GM10266 (cell line): Measurements from ENCODE around the gene PFKP.

Experiments
- DNase-seq: peaks from one replicate; pipeline ENCODE4 v3.0.0; 2012; ENCODE audit errors: extremely low spot score
- TF ChIP-seq, protein P1 (sequence below): IDR thresholded peaks from 2 replicates; pipeline ENCODE4 v1.5.1; 2012; ENCODE audit warnings: mild to moderate bottlenecking, low read depth; ENCODE audit not compliant: control insufficient read depth, insufficient read depth; ENCODE audit errors: missing control alignments

The PFKP gene

DNA sequence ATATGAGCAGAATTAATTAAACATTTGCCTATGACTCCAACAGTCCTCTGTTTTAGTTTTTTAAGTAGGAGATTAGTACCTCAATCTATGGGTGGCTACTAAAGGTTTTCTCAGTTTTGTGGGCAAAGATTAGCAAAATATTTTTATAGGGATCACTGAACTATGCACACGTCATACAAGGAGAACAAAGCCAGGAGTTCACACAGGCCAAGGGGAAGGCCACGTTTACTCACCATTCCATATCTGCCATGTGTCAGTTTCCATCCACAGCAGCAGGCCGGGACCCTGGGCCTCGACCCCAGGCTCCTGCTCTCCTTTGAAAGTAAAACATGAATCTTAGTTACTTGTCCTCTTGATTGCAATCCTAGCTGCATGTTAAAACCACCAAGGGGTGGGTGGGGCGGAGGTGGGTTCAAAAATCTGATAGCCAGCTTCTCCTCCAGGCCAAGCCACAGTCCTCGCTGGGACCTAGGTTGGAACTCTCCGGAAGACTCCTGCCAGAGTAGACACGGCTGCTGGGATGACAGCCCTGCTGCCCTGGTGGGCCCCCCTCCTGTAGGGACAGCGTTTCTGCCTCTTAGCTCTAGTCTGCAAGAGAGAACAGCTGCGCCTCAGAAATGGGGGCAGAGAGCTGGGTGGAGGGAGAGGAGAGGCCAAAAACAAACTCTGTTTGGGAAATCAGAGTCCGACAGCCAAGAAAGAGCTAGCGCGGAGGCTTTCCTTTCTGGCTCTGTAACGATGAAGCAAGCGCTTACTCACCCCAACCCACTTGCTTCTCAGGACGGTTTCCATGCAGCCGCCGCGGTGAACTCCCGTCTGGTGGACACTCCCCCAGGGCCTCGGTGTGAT, 69.6 kb downstream of the PFKP start:
- TF ChIP-seq, protein P1, sequence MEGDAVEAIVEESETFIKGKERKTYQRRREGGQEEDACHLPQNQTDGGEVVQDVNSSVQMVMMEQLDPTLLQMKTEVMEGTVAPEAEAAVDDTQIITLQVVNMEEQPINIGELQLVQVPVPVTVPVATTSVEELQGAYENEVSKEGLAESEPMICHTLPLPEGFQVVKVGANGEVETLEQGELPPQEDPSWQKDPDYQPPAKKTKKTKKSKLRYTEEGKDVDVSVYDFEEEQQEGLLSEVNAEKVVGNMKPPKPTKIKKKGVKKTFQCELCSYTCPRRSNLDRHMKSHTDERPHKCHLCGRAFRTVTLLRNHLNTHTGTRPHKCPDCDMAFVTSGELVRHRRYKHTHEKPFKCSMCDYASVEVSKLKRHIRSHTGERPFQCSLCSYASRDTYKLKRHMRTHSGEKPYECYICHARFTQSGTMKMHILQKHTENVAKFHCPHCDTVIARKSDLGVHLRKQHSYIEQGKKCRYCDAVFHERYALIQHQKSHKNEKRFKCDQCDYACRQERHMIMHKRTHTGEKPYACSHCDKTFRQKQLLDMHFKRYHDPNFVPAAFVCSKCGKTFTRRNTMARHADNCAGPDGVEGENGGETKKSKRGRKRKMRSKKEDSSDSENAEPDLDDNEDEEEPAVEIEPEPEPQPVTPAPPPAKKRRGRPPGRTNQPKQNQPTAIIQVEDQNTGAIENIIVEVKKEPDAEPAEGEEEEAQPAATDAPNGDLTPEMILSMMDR: no peak

DNA sequence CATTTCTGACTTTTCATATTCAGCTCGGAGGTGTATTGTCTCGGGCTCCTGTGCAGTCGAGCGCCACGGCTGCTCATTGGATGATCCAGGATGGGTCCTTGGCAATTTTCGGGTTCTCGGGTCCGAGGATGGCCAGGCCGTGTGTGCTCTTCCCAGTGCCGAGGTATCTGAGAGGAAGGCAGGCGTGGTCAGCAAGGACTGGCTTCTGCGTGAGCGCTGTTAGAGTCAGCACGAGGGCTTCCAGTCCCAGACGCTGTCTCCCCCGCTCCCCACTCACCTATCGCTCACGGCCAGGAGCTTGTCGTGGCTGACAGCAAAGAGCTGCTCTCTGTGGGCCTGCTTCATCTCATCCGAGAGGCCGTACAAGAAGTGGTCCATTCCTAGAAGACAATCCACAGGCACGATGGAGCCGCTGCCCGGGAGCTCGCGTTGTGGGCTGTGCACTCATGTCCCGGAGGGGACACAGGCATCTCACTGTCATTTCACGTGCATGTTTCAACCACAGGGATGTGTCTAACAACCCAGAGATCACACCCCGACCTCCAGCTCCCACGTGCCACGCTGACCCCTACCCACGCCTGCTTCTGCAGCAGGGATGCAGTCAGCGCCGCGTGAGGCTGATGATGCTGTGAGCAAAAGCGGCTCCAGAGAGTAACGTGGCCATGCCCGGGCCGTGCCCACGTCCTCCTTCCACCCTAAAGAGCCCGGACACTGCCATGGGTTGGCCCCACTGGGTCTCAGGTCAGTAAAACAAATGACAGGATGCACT, 70.8 kb downstream of the PFKP start:
- TF ChIP-seq, protein P1: no peak

More for the DNA sequence above, 69.6 kb downstream of the PFKP start:
- no peak for DNase-seq

DNA sequence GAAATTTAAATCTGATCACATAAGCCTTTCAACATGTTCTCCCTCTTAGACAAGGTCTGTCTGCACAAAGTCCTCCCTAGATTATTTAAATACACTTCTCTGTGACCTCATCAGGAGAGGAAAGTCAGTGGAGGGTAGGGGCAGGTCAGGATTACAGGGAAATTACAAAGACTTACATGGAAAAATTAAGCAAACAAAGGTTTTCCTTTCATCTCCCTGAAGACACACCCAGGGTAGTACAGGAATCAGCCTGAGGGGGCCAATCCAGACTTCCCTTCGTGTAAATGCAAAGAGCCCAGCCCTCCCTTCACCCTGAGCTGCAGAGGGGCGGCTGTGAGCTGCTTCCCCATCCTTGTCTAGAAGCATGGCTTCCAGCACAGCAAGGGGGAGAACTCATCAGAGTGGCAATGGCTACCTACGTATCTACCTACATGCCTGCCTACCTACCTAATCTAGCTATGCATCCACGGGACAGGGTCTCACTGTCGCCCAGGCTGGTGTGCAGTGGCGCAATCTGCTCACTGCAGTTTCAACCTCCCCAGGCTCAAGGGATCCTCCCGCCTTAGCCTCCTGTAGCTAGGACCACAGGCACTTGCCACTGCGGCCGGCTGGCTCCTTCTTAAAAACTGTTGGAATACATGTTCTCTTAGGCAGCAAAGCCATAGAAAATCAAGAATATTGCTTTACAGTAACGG, 72.0 kb downstream of the PFKP start:
- TF ChIP-seq, protein P1: no peak
- no peak for DNase-seq

More for the DNA sequence above, 70.8 kb downstream of the PFKP start:
- no peak for DNase-seq

DNA sequence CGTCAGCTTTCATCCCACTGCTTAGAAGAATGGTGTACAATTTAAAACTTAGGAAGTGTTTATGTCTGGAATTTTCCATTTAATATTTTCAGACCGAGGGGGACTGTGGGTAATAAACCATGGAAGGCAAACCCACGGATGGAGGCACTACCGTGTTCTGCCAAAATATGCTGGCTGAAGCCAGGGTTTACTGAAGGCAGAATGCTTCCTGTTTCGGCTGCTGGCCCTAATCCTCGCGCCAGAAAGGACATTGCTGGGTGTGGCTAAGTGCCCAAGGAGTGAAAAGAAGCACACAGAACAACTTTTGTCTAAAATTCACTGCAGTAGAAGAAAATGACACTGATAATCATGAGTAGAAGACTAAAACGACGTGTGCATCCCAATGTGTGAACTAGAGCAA, 72.9 kb downstream of the PFKP start:
- TF ChIP-seq, protein P1: no peak
- DNase-seq: no peak

DNA sequence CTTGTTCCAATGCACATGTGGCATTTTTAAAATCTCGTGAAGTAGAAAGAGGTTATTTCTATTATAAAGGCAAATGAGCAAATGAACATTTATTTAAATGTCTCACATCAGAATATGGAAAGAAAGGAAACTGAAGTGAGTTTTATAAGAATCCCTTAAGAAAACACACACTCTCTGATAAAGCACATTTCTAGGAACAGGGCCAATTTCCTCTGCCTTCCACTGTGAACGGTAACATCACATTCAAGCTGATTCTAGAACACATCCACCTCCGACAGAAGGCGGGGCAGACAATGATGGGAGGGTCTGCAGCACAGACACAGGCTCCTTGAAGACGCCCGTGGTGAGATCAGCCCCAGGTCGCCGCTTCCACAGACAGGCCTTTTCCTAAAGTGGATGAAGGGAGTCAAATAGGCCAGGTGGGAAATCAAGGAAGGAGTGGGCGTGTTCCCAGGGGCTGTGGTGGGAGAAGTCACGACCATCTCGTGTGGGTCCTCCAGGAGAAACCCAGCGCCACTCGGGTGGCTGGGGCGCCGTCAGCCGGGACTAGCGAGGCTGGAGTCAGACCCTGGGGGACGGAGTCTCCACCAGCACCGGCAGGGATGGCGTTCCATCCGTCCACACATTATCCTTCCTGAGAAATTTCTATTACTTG, 74.1 kb downstream of the PFKP start:
- DNase-seq: no peak
- TF ChIP-seq, protein P1: no peak

DNA sequence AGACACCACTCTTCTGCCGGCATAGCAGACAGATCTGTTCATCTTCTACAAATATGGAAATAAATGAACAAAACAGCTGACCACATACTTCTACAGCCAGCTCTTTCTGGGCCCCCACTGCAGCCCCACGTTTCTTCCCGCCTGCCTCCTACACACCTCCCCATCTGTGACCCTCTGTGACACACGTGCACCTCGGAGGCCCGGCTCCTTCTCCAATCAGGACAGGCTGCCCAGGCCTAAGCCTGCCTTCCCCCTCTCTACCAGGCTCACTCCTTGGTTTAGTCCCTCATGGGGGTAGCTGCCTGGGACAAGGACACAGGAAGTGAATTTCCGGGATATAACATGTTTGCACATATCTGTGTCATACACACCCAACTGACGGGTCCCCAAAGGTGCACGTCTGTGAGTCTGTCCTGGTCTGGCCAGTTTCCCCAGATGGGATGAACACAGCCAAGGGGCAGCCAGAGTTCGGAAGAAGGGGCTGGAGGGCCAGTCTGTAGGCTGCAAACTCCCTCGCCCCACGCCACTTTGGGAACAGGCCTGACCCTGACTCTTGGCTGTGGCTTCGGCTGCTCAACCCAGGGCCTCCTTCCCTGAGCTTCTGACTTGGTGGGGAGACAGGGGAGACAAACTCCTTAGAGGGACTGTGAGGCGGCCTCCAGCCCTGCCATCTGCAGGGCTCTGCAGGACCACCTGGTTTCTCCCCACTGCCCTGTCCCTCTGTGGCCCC, 75.0 kb downstream of the PFKP start:
- DNase-seq: no peak

More for the DNA sequence above, 75.0 kb downstream of the PFKP start:
- TF ChIP-seq, protein P1: no peak
